Panc1 (cell line): Measurements from ENCODE around the gene TOP1.

ENCODE experiments used
- POLR2AphosphoS5 ChIP-seq: IDR thresholded peaks from 2 replicates; pipeline ENCODE4 v1.6.1; 2012; ENCODE audit warnings: mild to moderate bottlenecking, low read depth, low read length, moderate library complexity
- SIN3A ChIP-seq: IDR thresholded peaks from 2 replicates; pipeline ENCODE4 v1.6.1; 2012; ENCODE audit warnings: low read depth, mild to moderate bottlenecking, low read length, moderate library complexity, borderline replicate concordance; ENCODE audit not compliant: insufficient read depth
- TCF7L2 ChIP-seq: IDR thresholded peaks from 2 replicates; pipeline ENCODE4 v1.6.1; 2011; ENCODE audit warnings: mild to moderate bottlenecking, low read depth, low read length, inconsistent platforms
- TF ChIP-seq, protein P1 (sequence below): fragments of 450-650 bp; IDR thresholded peaks from 2 replicates; pipeline ENCODE4 v1.5.1; 2017; ENCODE audit warnings: mild to moderate bottlenecking

DNA sequence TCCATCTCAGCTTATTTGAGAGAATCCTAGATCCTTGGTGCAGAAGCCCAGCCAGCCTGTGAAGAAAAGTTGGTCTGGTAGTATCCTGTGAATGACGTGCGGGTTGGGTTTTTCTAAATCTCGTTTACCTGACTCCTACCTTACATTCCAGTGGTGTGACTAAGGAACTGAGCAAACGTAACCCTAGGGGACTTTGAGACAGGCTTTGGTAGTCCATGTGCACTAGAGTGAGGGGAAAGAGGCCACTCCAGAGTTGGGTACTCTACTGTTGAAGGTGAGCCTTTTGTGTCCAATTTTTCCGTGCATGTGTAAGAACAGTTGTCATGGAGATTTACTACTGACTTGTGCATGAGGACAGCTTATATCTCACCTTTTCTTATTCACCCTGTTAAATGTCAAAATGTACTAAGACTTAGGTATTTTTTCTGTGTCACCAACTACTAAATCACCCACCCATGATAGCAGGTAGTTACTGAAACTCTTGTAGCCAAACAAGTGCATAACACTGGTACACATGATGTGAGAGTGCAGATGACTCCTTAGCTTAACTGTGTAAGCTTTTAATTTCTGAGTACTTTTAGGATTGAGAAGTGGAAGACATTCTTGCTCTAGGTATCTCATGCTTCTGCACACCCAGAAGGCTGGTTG lies 82.4 kb downstream of the TOP1 start:
- TF ChIP-seq, protein P1, sequence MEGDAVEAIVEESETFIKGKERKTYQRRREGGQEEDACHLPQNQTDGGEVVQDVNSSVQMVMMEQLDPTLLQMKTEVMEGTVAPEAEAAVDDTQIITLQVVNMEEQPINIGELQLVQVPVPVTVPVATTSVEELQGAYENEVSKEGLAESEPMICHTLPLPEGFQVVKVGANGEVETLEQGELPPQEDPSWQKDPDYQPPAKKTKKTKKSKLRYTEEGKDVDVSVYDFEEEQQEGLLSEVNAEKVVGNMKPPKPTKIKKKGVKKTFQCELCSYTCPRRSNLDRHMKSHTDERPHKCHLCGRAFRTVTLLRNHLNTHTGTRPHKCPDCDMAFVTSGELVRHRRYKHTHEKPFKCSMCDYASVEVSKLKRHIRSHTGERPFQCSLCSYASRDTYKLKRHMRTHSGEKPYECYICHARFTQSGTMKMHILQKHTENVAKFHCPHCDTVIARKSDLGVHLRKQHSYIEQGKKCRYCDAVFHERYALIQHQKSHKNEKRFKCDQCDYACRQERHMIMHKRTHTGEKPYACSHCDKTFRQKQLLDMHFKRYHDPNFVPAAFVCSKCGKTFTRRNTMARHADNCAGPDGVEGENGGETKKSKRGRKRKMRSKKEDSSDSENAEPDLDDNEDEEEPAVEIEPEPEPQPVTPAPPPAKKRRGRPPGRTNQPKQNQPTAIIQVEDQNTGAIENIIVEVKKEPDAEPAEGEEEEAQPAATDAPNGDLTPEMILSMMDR: no peak
- TF ChIP-seq POLR2AphosphoS5: no peak
- TF ChIP-seq TCF7L2: no peak
- TF ChIP-seq SIN3A: no peak
